ENCODE measurements around the gene TF.

GRCh38 chr3:133783762-133784161, 37.6 kb downstream of the TF start:
- no peak for TF ChIP-seq CTCF (IDR thresholded peaks at IDR 0.05; ENCODE audit: low read length)
- no peak for TF ChIP-seq EZH2 (optimal IDR thresholded peaks at IDR 0.05; ENCODE audit: low read depth, low read length)
- no peak for TF ChIP-seq EZH2phosphoT487 (IDR thresholded peaks at IDR 0.05; ENCODE audit: low read length)
